ENCODE data around the gene PARP15. TPM values are rescaled to one million over a fixed set of nuclear protein-coding genes. Genes with fewer than 3 reads are reported as not detected.

Gene PARP15
- total RNA-seq, result 9.7 TPM
- long read RNA-seq, partial matches to known transcripts, result 1 of 8 reads
- long read RNA-seq, other reads (novel, unspliced or antisense), result 7 of 8 reads

DNA sequence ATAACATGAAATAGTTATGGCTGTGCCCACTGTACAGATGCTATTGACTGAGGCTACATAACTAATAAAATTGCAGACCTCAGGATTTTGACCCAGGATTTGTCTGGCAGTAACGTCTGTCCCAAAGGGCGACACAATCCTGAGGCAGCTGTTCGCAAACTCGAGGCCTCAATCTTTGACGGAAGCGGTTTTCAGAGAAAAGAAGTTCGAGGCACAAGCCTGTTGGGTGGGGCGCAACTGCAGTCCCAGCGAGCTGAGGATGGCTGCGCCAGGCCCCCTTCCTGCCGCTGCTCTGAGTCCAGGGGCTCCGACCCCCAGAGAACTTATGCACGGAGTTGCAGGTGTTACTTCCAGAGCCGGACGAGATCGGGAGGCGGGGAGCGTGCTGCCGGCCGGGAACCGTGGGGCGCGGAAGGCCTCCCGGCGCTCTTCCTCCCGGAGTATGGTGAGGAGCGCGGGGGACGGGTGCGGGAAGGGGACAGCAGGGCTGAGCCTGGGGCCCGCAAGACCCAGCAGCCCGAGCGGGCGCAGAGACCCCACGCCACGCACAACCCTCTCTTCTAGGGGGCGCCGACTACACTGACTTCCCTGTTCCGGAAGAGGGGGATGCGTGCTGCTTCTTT lies at the start of gene PARP15:
Gene PARP15 (plus strand): TSS at position 242 of the 623 bp plus-strand sequence. CDS start 18 bp downstream, at position 260.
- TF ChIP-seq CTCF (IDR thresholded peaks at IDR 0.05), result no peak
- Histone ChIP-seq H3K27ac (peak within 1 kb of the TSS; percentile 75), H3K4me1 (peaks cover 11% of the 10 kb centered on the region), H3K27me3 (no peaks in the 10 kb centered on the region), H3K9me3 (peaks cover 8% of the 10 kb centered on the region), H3K4me3 (peak within 1 kb of the TSS; percentile 59), H3K36me3 (peaks cover 12% of the 10 kb centered on the region)
- DNase-seq (peak; percentile 71), ATAC-seq (peak; percentile 63)
- intact Hi-C loops (cut with DNase I), result no loop called here

DNA sequence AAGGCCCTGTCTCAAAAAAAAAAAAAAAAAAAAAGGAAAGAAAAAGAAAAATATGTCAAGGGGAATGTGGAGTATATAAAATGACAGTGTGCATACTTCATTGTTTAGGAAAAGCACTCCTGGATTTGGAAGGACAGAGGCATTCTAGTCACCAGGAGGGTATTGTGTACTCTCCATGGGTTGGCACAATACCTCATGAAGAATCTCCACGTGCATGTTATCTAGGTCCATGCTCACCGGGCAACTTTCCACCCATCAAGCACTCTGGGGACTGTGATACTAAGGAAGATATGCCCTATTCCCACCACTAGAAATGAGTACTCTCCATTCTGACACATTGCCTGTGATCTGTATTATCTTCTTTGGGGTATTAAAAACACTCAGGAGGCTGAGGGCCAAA lies 47.3 kb upstream of the PARP15 start:
- intact Hi-C loops (cut with DNase I), result no loop called here
- no peak for TF ChIP-seq CTCF (IDR thresholded peaks at IDR 0.05)
- Histone ChIP-seq H3K4me1 (no peaks in the 10 kb centered on the region), H3K36me3 (peaks cover 68% of the 10 kb centered on the region), H3K27ac (no peak overlapping the region), H3K4me3 (no peak overlapping the region), H3K9me3 (no peaks in the 10 kb centered on the region), H3K27me3 (no peaks in the 10 kb centered on the region)
- DNase-seq, result no peak
- ATAC-seq, result no peak

DNA sequence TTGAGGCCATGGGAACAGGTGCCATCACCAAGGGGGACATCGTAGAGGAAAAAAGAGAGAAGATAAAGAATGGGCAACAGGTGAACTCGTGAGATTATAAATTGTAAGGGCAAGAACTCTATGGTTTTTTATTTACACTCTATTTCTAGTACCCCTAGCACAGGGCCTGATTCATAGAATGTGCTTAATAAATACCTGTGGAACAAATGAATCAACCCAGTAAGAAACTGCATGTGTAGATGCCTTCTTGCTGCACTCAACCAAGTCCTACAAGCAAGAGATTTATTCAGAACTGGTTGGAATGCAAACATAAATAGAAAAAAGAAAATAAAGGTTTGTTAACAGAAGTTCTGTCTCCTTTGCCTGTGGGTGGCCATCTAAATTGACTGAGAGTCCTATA lies 44.0 kb upstream of the PARP15 start:
- Histone ChIP-seq H3K27me3 (no peaks in the 10 kb centered on the region), H3K9me3 (no peaks in the 10 kb centered on the region), H3K27ac (no peak overlapping the region), H3K4me3 (no peak overlapping the region), H3K4me1 (no peaks in the 10 kb centered on the region), H3K36me3 (peaks cover 89% of the 10 kb centered on the region)
- DNase-seq, result no peak
- ATAC-seq, result no peak
- intact Hi-C loops (cut with DNase I), result no loop called here
- TF ChIP-seq CTCF (IDR thresholded peaks at IDR 0.05), result no peak

GRCh38 chr3:122533931-122534334 lies 43.5 kb upstream of the PARP15 start:
- H3K27me3 ChIP-seq, result no peaks in the 10 kb centered on the region
- ATAC-seq (peak; percentile 58), DNase-seq (no peak)
- no peak for TF ChIP-seq CTCF (IDR thresholded peaks at IDR 0.05)
- no peaks in the 10 kb centered on the region for H3K4me1 ChIP-seq
- H3K36me3 ChIP-seq, result peaks cover 88% of the 10 kb centered on the region
- no peak overlapping the region for H3K4me3 ChIP-seq
- intact Hi-C loops (cut with DNase I), result no loop called here
- no peaks in the 10 kb centered on the region for H3K9me3 ChIP-seq
- H3K27ac ChIP-seq, result no peak overlapping the region

DNA sequence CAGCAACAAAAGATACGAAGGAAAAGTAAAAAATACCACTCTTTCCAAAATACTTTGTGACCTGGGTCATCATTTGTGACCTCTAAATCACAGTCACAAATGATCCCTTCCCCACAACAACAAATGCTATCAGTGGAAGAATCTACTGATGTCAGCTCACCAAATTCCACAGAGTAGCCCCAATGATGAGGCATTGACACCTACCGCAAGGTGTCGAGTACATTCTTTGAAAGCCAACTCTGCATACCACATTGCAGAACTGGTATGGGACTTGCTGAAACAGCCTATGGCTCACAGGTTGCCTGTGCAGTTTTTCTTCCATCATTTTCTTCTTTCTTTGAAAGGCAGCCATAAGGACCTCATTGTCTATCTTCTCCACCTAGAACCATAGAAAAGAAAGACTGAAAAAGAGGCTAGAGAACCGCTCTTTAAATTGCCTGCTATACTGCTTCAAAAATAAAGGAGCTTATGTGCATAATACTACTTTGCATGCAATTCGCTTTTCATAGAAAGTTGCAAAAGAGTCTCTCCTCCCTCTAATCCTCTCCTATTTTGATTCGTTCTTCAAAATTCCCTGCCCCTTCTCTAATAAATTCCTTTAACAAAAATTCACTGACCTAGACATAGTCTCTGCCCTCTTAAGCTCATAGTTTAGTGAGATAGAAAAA lies 41.4 kb upstream of the PARP15 start:
- no peaks in the 10 kb centered on the region for H3K9me3 ChIP-seq
- no peak for TF ChIP-seq CTCF (IDR thresholded peaks at IDR 0.05)
- H3K36me3 ChIP-seq, result peaks cover 90% of the 10 kb centered on the region
- intact Hi-C loops (cut with DNase I), result no loop called here
- no peaks in the 10 kb centered on the region for H3K4me1 ChIP-seq
- H3K27me3 ChIP-seq, result no peaks in the 10 kb centered on the region
- H3K27ac ChIP-seq, result no peak overlapping the region
- no peak for DNase-seq
- no peak for ATAC-seq
- H3K4me3 ChIP-seq, result no peak overlapping the region
